Naive B cell (primary cell): ENCODE measurements around the gene SUPT7L. TPM values are rescaled to one million over a fixed set of nuclear protein-coding genes. Genes with fewer than 3 reads are reported as not detected.
"Not testable (repeated sequence)": the region's sequence is repeated elsewhere in the genome, so short reads cannot be mapped to it uniquely, and the experiment has no call there.

Experiments
- ATAC-seq, 2 donors: fragments of 150-1000 bp; cut with Tn5 transposase; 2 replicates each; pipeline ENCODE4 v1.10.0; 2021; ENCODE audit warnings: low read depth in 2 of 2, mild to moderate bottlenecking in 2 of 2, moderate library complexity in 2 of 2
- DNase-seq: peaks from one replicate; pipeline ENCODE4 v3.0.0; 2022
- H3K27ac Mint-ChIP-seq, 6 donors: one replicate each; pipeline ENCODE4 v1.8.0; 2020 to 2022; ENCODE audit warnings: mild to moderate bottlenecking in 6 of 6, mixed read lengths in 6 of 6, moderate library complexity in 5 of 6, inconsistent platforms in 2 of 6
- H3K27me3 Mint-ChIP-seq, 3 donors: one replicate each; pipeline ENCODE4 v1.8.0; 2021 to 2022; ENCODE audit warnings: mixed read lengths in 3 of 3, mild to moderate bottlenecking in 1 of 3
- H3K36me3 Mint-ChIP-seq, 2 donors: one replicate each; pipeline ENCODE4 v1.8.0; 2020 to 2022; ENCODE audit warnings: mixed read lengths in 2 of 2, inconsistent platforms in 1 of 2, mild to moderate bottlenecking in 1 of 2
- H3K4me1 Mint-ChIP-seq, 3 donors: one replicate each; pipeline ENCODE4 v1.8.0; 2020 to 2022; ENCODE audit warnings: mixed read lengths in 3 of 3, inconsistent platforms in 1 of 3, mild to moderate bottlenecking in 1 of 3, moderate library complexity in 1 of 3
- H3K4me3 Mint-ChIP-seq, 8 donors: one replicate each; pipeline ENCODE4 v1.8.0; 2020 to 2022; ENCODE audit warnings: mild to moderate bottlenecking in 8 of 8, mixed read lengths in 8 of 8, moderate library complexity in 8 of 8, inconsistent platforms in 2 of 8
- H3K9me3 Mint-ChIP-seq, 7 donors: one replicate each; pipeline ENCODE4 v1.8.0; 2020 to 2022; ENCODE audit warnings: mixed read lengths in 7 of 7, mild to moderate bottlenecking in 5 of 7, inconsistent platforms in 2 of 7, moderate library complexity in 1 of 7
- polyA plus RNA-seq, 6 donors: library from polyadenylated mRNA; unstranded; fragments of 300-500 nt; fragmentation: Illumina TruSeq; gene quantifications; one replicate each; pipeline ENCODE4 v1.2.3, GENCODE V29; 2021; ENCODE audit warnings: low read depth in 6 of 6

SUPT7L gene
- polyA plus RNA-seq, 6 donors from 2014 or later = 12.9 to 18.2 (median 15.2) TPM

DNA sequence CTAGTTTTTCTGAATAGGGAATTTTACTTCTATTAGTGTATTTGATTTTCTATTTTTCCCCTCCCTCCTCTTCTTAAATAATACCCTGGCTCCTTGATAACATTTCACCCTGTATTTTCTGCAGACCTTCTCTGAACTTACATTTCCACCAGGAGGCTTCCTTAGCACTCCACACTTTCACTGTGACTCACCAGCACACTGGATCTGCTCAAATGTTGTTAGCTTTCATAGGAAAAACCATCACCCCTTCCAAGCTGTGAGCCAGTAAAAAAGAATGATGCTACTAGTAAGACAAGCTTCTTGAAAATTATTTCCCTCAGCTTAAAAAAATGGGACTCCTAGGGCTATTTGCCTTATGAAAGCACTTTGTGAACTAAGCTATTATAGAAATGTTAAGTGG, 16.1 kb downstream of the SUPT7L start:
- Mint-ChIP-seq H3K36me3 (peaks cover 0 to 13% of the 10 kb centered on the region in 2 donors), H3K4me3 (no peak overlapping the region), H3K4me1 (no peaks in the 10 kb centered on the region), H3K9me3 (no peaks in the 10 kb centered on the region), H3K27ac (peak overlapping the region in 2 of 6 donors; percentile 13 to 30), H3K27me3 (no peaks in the 10 kb centered on the region)
- ATAC-seq (no peak), DNase-seq (no peak)

DNA sequence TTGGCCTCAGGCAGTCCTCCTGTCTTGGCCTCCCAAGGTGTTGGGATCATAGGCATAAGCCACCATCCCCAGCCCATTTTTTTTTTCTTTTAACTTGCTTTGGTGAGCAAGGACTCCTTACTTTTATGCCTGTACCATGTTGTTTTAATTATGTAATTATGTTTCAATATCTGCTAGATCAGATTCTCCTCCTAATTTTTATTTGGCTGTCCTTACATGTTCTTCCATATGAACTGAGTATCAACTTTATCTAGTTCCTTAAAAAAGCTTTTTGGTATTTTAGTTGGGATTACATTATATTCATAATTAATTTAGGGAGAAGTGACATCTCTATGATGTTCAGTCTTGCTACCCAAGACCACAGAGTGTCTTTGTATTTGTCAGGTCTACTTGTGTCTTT, 18.2 kb downstream of the SUPT7L start:
- Mint-ChIP-seq H3K4me1 (no peaks in the 10 kb centered on the region), H3K9me3 (no peaks in the 10 kb centered on the region), H3K4me3 (no peak overlapping the region), H3K27me3 (no peaks in the 10 kb centered on the region), H3K27ac (no peak overlapping the region), H3K36me3 (peaks cover 8 to 20% of the 10 kb centered on the region in 2 donors)
- no peak for DNase-seq
- no peak for ATAC-seq

DNA sequence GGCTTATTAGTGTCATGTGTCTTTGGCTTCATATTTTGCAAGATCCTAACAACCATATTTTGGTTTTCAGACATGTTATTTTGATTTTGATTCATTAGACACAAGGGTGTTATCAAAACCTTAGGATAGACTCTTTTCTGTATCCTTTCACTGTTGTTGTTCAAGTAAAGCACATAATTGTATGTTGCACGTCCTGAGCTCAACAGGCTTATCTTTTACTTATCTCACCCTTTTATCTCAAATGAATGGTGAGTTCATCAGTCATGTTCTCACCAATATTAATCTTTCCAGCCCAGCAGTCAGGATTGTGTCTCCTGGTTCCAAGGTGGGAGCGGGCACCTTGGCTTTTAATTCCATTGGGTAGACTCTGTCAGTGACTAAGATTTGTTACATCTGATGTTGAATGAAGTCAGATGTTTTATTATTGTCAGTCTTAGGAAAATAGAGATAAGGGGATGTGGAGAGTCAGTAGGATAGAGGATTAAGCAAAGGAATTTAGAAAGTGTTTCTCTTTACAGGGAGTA, 22.6 kb downstream of the SUPT7L start:
- H3K27ac Mint-ChIP-seq = no peak overlapping the region
- no peaks in the 10 kb centered on the region for H3K27me3 Mint-ChIP-seq
- no peak for DNase-seq
- ATAC-seq = no peak
- H3K9me3 Mint-ChIP-seq = no peaks in the 10 kb centered on the region
- H3K36me3 Mint-ChIP-seq = peaks cover 15 to 16% of the 10 kb centered on the region in 2 donors
- no peaks in the 10 kb centered on the region for H3K4me1 Mint-ChIP-seq
- H3K4me3 Mint-ChIP-seq = no peak overlapping the region

DNA sequence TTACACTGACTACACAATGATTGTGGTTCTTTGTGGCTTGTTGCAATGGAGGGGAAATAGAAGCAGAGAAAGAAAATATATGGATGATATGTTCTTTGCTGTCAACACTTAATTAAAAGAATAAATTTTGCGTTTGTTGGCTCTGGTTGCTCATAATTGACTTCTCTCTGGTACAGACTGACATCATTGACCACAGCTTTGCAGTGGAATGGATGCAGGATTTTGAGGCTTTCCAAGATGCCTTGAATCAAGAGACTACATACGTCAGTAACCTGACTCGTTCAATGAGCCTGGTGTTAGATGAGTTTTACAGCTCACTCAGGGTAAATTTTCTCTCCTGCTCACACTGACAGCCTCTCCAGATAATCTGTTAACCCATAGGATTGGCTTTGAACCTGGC, 24.7 kb downstream of the SUPT7L start:
- no peak overlapping the region for H3K4me3 Mint-ChIP-seq
- no peak overlapping the region for H3K27ac Mint-ChIP-seq
- no peaks in the 10 kb centered on the region for H3K27me3 Mint-ChIP-seq
- H3K4me1 Mint-ChIP-seq = peaks cover 0 to 7% (median 3%) of the 10 kb centered on the region in 3 donors
- no peak for ATAC-seq
- DNase-seq = no peak
- H3K9me3 Mint-ChIP-seq = no peaks in the 10 kb centered on the region
- peaks cover 33 to 35% of the 10 kb centered on the region in 2 donors for H3K36me3 Mint-ChIP-seq

DNA sequence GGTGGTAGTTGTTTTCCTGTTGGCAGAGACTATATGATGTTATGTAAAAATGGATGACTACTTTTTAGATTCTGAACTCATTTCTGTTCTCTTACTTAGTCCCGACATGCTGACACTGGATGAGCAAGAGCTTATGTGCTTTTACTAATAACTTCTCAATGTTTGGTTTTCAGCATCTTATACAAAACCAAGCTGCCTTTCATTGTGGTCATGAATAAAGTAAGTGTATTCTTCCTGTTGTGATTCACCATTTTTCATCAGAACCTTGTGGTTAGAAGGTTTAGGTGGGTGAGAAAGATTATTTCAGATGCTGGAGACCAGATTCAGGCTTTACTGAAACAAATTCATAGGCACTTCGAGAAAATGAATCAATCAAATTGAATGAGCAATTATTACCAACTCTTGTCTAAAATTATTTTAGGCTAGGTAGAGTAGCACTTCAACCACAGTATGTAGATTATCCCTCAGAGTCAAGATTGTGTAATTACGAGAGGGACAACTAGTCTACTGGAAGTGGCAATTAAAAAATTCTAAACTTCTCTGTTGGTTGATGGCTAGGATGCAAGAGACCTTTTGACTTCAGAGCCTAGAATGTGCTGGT, 25.3 kb downstream of the SUPT7L start:
- H3K27me3 Mint-ChIP-seq = no peaks in the 10 kb centered on the region
- H3K4me1 Mint-ChIP-seq = peaks cover 0 to 7% (median 3%) of the 10 kb centered on the region in 3 donors
- no peak for ATAC-seq
- peaks cover 33 to 36% of the 10 kb centered on the region in 2 donors for H3K36me3 Mint-ChIP-seq
- H3K27ac Mint-ChIP-seq = peak overlapping the region in 1 of 6 donors; percentile 12
- no peaks in the 10 kb centered on the region for H3K9me3 Mint-ChIP-seq
- no peak overlapping the region for H3K4me3 Mint-ChIP-seq
- DNase-seq = no peak

DNA sequence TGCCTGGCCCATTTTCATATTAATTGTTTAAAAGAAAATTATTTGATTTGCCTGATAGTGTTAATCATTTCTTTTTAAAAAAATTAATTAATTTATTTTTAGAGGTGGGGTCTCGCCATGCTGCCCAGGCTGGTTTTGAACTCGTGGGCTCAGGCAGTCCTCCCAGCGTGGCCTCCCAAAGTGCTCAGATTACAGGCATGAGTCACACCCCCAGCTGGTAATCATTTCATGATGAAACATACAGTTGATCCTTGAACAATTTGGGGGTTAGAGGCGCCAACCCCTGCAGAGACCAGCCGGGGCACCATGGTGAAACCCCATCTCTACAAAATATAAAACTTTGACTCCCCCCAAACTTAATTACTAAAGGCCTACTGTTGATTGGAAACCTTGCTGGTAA, 26.6 kb downstream of the SUPT7L start:
- Mint-ChIP-seq H3K36me3 (peaks cover 42 to 46% of the 10 kb centered on the region in 2 donors), H3K9me3 (no peaks in the 10 kb centered on the region), H3K27me3 (no peaks in the 10 kb centered on the region), H3K4me3 (no peak overlapping the region), H3K27ac (no peak overlapping the region), H3K4me1 (peaks cover 0 to 7% (median 3%) of the 10 kb centered on the region in 3 donors)
- ATAC-seq = no peak
- no peak for DNase-seq

DNA sequence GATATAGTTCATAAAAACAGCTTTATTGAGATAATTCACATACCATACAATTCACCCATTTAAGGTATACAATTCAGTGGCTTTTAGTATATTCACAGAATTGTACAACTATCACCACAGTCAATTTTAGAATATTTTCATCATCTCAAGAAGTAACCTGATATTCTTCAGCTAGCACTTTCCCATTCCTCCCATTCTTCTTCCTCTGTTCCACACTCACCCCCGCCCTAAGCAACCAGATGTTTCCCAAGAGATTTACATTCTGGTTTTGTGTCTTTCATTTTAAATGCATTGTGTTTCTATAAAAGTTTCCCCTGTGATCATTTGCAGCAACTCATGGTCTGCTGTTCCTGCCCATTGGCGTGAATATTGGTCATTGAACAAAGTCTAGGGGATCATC, 29.1 kb downstream of the SUPT7L start:
- no peaks in the 10 kb centered on the region for H3K27me3 Mint-ChIP-seq
- DNase-seq (no peak), ATAC-seq (no peak)
- H3K4me1 Mint-ChIP-seq = peaks cover 0 to 14% (median 7%) of the 10 kb centered on the region in 3 donors
- H3K27ac Mint-ChIP-seq = no peak overlapping the region
- peaks cover 35 to 44% of the 10 kb centered on the region in 2 donors for H3K36me3 Mint-ChIP-seq
- H3K4me3 Mint-ChIP-seq = no peak overlapping the region
- H3K9me3 Mint-ChIP-seq = no peaks in the 10 kb centered on the region

DNA sequence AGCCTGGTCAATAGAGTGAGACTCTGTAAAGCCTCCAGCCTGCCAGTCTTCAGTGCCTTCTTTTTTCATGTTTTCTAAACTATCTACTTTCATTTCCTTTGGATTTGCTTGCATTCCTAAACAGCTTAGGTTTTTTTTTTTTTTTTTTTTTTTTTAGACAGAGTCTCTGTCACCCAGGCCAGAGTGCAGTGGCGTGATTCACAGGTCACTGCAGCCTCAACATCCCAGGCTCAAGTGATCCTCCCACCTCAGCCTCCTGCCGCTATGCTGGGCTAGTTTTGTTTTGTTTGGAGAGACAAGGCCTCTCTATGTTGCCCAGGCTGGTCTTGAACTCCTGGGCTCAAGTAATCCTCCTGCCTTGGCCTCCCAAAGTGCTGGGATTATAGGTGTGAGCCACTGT, 33.2 kb downstream of the SUPT7L start:
- DNase-seq, ATAC-seq, H3K27me3 Mint-ChIP-seq, H3K9me3 Mint-ChIP-seq: not testable (repeated sequence)
- H3K4me3 Mint-ChIP-seq = peak overlapping the region in 1 of 8 donors; percentile 62
- peak overlapping the region in 2 of 6 donors; percentile 29 to 61 for H3K27ac Mint-ChIP-seq
- peaks cover 6 to 20% (median 10%) of the 10 kb centered on the region in 3 donors for H3K4me1 Mint-ChIP-seq
- H3K36me3 Mint-ChIP-seq = peaks cover 23 to 29% of the 10 kb centered on the region in 2 donors

DNA sequence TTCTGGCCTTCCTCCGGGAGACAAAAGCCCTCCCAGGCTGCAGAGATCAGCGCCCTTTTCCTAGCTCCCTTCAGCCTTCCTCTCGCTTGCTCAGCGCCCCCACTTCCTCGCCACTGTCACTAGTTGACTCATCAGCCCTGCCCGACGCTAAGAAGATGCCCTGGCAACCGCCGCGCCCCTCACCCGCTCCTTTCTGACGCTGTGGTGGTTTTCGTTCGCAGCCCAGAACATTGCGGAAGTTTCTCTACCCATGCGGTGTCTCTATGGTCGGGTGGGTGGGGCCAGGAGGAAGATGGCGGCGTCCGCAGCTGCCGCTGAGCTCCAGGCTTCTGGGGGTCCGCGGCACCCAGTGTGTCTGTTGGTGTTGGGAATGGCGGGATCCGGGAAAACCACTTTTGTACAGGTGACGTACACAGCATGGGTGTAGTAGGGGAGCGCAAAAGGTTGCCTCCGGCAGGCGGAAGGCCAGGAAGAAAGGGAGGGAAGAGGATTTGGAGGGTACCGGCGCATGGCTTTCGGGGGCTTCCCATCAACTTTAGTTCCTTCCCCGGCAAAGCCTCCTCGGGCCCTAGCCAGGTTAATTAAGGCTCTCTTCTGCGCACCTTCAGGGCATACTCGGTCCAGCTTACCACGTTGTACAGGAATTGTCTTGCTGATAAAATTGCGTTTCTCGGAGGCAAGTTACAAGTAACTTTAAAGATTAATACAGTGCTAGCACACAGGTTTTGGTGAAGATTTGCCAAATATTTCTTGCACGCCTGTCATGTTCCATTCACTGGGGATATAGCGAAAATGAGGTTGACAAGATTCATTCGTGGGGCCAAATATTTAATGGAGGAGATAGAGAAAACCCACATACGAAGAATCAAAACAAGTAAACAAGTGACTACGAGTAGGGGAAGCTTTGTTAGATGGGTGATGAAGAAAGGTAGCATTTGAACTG, 34.4 kb downstream of the SUPT7L start, which contains the start of the genes CCDC121 and GPN1:
TSS of gene CCDC121 (minus strand) at position 246 of the 943 bp plus-strand sequence. CDS start 1,213 bp downstream, outside the sequence.
TSS of gene GPN1 (plus strand) at position 284 of the 943 bp plus-strand sequence. CDS start at position 293, 9 bp downstream.
- peak within 1 kb of the TSS in 1 of 6 donors; percentile 61 for H3K27ac Mint-ChIP-seq
- H3K4me1 Mint-ChIP-seq = peaks cover 6 to 20% (median 10%) of the 10 kb centered on the region in 3 donors
- DNase-seq (peak; percentile 93), ATAC-seq (peak; percentile 100)
- peaks cover 19 to 25% of the 10 kb centered on the region in 2 donors for H3K36me3 Mint-ChIP-seq
- H3K9me3 Mint-ChIP-seq = no peaks in the 10 kb centered on the region
- H3K4me3 Mint-ChIP-seq = peak within 1 kb of the TSS in 3 of 8 donors; percentile 33 to 54 (median 50)
- no peaks in the 10 kb centered on the region for H3K27me3 Mint-ChIP-seq

DNA sequence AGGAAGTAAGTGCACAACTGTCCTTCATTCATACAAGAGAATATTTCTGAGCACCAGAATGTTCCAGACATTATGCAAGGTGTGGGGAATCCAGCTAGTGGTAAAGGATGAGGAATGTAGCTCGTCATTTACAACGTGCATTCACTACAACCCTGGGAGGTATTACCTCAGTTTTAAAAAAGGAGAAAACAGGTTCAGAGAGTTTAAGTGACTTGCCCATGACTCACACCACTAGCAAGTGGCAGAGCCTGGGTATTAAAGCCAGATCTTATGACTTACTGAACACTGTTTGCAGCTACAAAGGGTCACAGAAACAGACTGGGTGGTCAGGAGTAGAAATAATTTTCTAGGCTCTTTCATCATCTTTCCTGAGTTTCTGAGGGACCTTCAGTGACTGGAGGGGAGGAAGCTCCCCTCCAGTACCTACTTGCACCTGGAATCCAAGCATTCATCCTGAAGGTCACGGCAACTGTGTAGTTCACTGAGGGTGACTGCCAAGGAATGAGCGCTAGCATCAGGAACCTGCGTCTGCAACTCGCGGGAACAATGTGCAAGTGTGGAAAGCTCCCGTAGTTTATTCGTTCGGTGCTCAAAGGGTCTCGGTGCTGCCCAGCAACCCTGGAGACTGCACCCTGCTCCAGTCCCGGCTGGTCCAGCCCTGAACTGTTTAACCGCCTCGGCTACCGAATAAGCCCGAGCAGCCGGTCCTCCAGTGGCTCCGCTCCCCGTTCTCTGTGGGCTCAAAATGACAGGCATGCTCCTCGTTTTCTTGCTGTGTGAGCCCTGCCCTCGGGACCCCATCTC, 35.2 kb downstream of the SUPT7L start:
- Mint-ChIP-seq H3K4me1 (peaks cover 6 to 20% (median 10%) of the 10 kb centered on the region in 3 donors), H3K36me3 (peaks cover 20% of the 10 kb centered on the region in 2 donors), H3K27me3 (no peaks in the 10 kb centered on the region), H3K27ac (peak overlapping the region in 1 of 6 donors; percentile 61), H3K4me3 (peak overlapping the region in 3 of 8 donors; percentile 33 to 54 (median 50)), H3K9me3 (no peaks in the 10 kb centered on the region)
- peak in 1 of 2 donors; percentile 2 for ATAC-seq
- no peak for DNase-seq

DNA sequence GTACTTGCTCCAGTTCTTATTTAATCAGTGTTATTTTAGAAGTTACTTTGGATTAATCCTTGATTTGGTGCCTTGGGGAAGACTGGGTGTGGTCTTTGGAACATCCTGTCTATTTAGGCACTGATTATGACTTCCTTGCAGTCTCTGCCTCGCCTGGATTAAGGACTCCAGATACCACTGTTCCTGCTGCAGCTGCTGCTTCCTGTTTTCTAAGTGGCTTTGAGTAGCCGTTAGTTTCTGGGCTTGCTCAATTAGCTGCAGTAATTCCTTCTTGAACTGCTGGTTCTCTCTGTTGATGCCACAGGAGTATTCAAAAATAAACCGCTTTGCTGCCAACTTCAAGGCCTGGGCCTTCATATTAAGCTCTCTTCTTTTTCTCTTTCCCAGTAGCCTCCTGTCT, 36.5 kb downstream of the SUPT7L start:
- peaks cover 6 to 20% (median 10%) of the 10 kb centered on the region in 3 donors for H3K4me1 Mint-ChIP-seq
- DNase-seq, H3K9me3 Mint-ChIP-seq, ATAC-seq, H3K27me3 Mint-ChIP-seq: not testable (repeated sequence)
- H3K36me3 Mint-ChIP-seq = peaks cover 19 to 25% of the 10 kb centered on the region in 2 donors
- peak overlapping the region in 2 of 6 donors; percentile 72 to 86 for H3K27ac Mint-ChIP-seq
- peak overlapping the region in 2 of 8 donors; percentile 4 to 40 for H3K4me3 Mint-ChIP-seq

DNA sequence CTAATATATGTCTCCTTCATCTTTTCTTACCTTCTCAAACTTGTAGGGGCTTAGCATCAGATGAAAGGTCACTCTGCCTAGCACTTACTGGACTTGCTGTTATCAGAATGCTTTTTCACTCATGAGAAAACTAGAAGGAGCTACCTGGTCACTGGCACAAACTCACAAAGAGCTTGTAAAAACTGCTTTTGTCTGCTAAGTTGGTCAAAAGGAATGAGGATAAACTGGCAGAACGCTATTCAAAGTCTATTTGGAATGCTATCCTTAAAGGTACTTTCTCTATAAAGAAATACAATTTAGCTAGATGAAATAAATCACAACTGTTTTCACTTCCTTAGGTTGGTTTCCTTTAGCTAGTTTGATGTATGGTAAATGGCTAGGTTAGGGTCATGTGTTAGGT, 37.1 kb downstream of the SUPT7L start:
- H3K9me3 Mint-ChIP-seq, H3K4me3 Mint-ChIP-seq, ATAC-seq, DNase-seq, H3K27me3 Mint-ChIP-seq: not testable (repeated sequence)
- Mint-ChIP-seq H3K4me1 (peaks cover 6 to 20% (median 10%) of the 10 kb centered on the region in 3 donors), H3K36me3 (peaks cover 19 to 27% of the 10 kb centered on the region in 2 donors), H3K27ac (peak overlapping the region in 1 of 6 donors; percentile 42)
